Measurements from ENCODE around the gene FAM241B.

DNA sequence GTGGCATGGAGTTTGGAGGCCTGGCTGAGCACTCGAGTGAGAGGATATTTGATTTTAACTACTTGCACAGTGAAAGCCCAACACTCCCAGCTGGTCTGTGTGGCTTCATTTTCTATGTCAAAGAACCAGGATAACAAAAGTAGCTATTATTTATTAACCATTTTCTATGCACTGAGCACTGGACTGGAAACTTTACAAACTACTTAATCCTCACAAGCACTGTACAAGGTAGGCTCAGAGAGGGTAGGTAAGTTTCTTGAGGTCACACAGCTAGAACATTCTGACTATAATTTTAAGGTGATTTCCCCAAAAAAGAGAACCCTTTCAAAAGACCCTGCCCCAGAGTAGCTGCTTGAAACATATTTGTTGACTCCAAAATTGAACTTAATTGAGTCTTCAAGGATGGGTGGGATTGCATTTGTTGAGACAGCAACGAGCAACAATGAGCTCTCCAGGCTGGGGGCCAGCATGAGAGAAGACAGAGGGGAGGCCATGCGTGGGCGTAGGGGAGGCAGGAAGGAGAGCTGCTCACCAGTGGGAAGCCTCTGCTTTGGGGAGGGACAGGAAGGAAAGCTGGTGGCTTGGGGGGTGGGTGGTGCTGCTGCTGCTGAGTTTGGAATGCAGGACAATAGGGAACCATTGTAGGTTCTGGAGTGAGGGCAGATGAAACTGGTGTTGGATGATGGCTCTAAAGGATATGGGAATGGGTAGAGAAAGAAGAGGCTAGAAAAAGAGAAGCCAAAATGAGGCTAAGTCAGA lies 31.5 kb downstream of the FAM241B start:
- TF ChIP-seq TAF1 (IDR thresholded peaks at IDR 0.05; ENCODE audit: borderline replicate concordance, insufficient read depth, low read length): no peak
- TF ChIP-seq POLR2AphosphoS5 (IDR thresholded peaks at IDR 0.05; ENCODE audit: low read depth, low read length): no peak
- TF ChIP-seq, protein P1, sequence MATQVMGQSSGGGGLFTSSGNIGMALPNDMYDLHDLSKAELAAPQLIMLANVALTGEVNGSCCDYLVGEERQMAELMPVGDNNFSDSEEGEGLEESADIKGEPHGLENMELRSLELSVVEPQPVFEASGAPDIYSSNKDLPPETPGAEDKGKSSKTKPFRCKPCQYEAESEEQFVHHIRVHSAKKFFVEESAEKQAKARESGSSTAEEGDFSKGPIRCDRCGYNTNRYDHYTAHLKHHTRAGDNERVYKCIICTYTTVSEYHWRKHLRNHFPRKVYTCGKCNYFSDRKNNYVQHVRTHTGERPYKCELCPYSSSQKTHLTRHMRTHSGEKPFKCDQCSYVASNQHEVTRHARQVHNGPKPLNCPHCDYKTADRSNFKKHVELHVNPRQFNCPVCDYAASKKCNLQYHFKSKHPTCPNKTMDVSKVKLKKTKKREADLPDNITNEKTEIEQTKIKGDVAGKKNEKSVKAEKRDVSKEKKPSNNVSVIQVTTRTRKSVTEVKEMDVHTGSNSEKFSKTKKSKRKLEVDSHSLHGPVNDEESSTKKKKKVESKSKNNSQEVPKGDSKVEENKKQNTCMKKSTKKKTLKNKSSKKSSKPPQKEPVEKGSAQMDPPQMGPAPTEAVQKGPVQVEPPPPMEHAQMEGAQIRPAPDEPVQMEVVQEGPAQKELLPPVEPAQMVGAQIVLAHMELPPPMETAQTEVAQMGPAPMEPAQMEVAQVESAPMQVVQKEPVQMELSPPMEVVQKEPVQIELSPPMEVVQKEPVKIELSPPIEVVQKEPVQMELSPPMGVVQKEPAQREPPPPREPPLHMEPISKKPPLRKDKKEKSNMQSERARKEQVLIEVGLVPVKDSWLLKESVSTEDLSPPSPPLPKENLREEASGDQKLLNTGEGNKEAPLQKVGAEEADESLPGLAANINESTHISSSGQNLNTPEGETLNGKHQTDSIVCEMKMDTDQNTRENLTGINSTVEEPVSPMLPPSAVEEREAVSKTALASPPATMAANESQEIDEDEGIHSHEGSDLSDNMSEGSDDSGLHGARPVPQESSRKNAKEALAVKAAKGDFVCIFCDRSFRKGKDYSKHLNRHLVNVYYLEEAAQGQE (IDR thresholded peaks at IDR 0.05; ENCODE audit: insufficient read depth in 1 of 2, low read depth in 2 of 2, low read length in 2 of 2): no peak
- TF ChIP-seq SIN3A (IDR thresholded peaks at IDR 0.05; ENCODE audit: borderline replicate concordance, insufficient read depth, low read length): no peak
- TF ChIP-seq FOXP2 (optimal IDR thresholded peaks at IDR 0.05; ENCODE audit: borderline replicate concordance, extremely low read depth, extremely low read length, insufficient read depth): no peak
